Neuronal stem cell (in vitro differentiated cells): Measurements from ENCODE around the gene MTUS2.

ENCODE experiments used
- DNase-seq: peaks from one replicate; pipeline ENCODE4 v3.0.0-alpha.2; 2013; ENCODE audit warnings: low spot score
- H2AFZ ChIP-seq: one replicate; pipeline ENCODE4 v1.6.1; 2013; ENCODE audit warnings: mild to moderate bottlenecking, low read length, inconsistent platforms
- H2AK5ac ChIP-seq: 2 replicates; pipeline ENCODE4 v1.6.1; 2013; ENCODE audit warnings: low read depth, mild to moderate bottlenecking, inconsistent platforms, low read length, moderate library complexity, mixed read lengths
- H2BK120ac ChIP-seq: 2 replicates; pipeline ENCODE4 v1.6.1; 2013; ENCODE audit warnings: low read depth, mild to moderate bottlenecking, inconsistent platforms, low read length, moderate library complexity, mixed read lengths
- H2BK12ac ChIP-seq: one replicate; pipeline ENCODE4 v1.6.1; 2013; ENCODE audit warnings: low read length, inconsistent platforms
- H2BK15ac ChIP-seq: 2 replicates; pipeline ENCODE4 v1.6.1; 2013; ENCODE audit warnings: mild to moderate bottlenecking, low read length, inconsistent platforms, mixed read lengths
- H2BK5ac ChIP-seq: one replicate; pipeline ENCODE4 v1.6.1; 2013; ENCODE audit warnings: inconsistent platforms, mild to moderate bottlenecking, low read length, moderate library complexity
- H3K14ac ChIP-seq: one replicate; pipeline ENCODE4 v1.6.1; 2013; ENCODE audit warnings: low read length, inconsistent platforms
- H3K18ac ChIP-seq: 2 replicates; pipeline ENCODE4 v1.6.1; 2013; ENCODE audit warnings: low read length, inconsistent platforms
- H3K23ac ChIP-seq: 2 replicates; pipeline ENCODE4 v1.6.1; 2013; ENCODE audit warnings: low read depth, mild to moderate bottlenecking, mixed read lengths, low read length, inconsistent platforms; ENCODE audit not compliant: poor library complexity
- H3K27ac ChIP-seq: replicated peaks from 3 replicates; pipeline ENCODE4 v1.5.1; 2013; ENCODE audit warnings: low read length, inconsistent platforms
- H3K27me3 ChIP-seq, 3 experiments: 2 replicates each; pipeline ENCODE4 v1.6.1; 2013; ENCODE audit warnings: low read length in 3 of 3, mild to moderate bottlenecking in 2 of 3, inconsistent platforms in 1 of 3, low read depth in 1 of 3, mixed read lengths in 1 of 3, moderate library complexity in 1 of 3; ENCODE audit not compliant: control insufficient read depth in 3 of 3, insufficient read depth in 3 of 3
- H3K36me3 ChIP-seq, 2 donors: replicated peaks in 1 of 2; 2 replicates each; pipeline ENCODE4 v1.6.1; 2013; ENCODE audit warnings: low read length in 2 of 2; ENCODE audit not compliant: control insufficient read depth in 2 of 2, insufficient read depth in 2 of 2
- H3K4ac ChIP-seq: 2 replicates; pipeline ENCODE4 v1.6.1; 2013; ENCODE audit warnings: inconsistent platforms, mild to moderate bottlenecking, low read length, moderate library complexity
- H3K4me1 ChIP-seq, 2 donors: 1 replicate in 1 of 2; 2 replicates in 1 of 2; pipeline ENCODE4 v1.6.1; 2013; ENCODE audit warnings: low read length in 2 of 2, low read depth in 1 of 2; ENCODE audit not compliant: control insufficient read depth in 2 of 2, insufficient read depth in 1 of 2
- H3K4me2 ChIP-seq: one replicate; pipeline ENCODE4 v1.6.1; 2013; ENCODE audit warnings: mild to moderate bottlenecking, low read length, inconsistent platforms; ENCODE audit not compliant: insufficient read depth, poor library complexity, severe bottlenecking
- H3K4me3 ChIP-seq, 2 donors: 2 replicates each; pipeline ENCODE4 v1.5.1; 2013; ENCODE audit warnings: low read length in 2 of 2, mild to moderate bottlenecking in 2 of 2, inconsistent platforms in 1 of 2, moderate library complexity in 1 of 2
- H3K79me1 ChIP-seq: one replicate; pipeline ENCODE4 v1.6.1; 2013; ENCODE audit warnings: low read depth, mild to moderate bottlenecking, inconsistent platforms, low read length, moderate library complexity
- H3K9ac ChIP-seq: one replicate; pipeline ENCODE4 v1.6.1; 2013; ENCODE audit warnings: mild to moderate bottlenecking, low read depth, low read length, inconsistent platforms; ENCODE audit not compliant: poor library complexity
- H3K9me3 ChIP-seq, 2 donors: replicated peaks in 1 of 2; 2 replicates each; pipeline versions ENCODE3 to v1.6.1; 2013; ENCODE audit warnings: low read length in 2 of 2, mild to moderate bottlenecking in 2 of 2, inconsistent platforms in 1 of 2, low read depth in 1 of 2, mixed read lengths in 1 of 2, moderate library complexity in 1 of 2; ENCODE audit not compliant: control insufficient read depth in 2 of 2, insufficient read depth in 1 of 2
- H4K8ac ChIP-seq: one replicate; pipeline ENCODE4 v1.6.1; 2013; ENCODE audit warnings: low read depth, mild to moderate bottlenecking, inconsistent platforms, low read length, moderate library complexity
- H4K91ac ChIP-seq: one replicate; pipeline ENCODE4 v1.6.1; 2013; ENCODE audit warnings: low read length, low read depth, mild to moderate bottlenecking, inconsistent platforms; ENCODE audit not compliant: poor library complexity
- WGBS, 2 donors: extraction: QIAGEN DNeasy Blood & Tissue Kit; methylation state at CpG; one replicate each; pipeline ENCODE4 v1.1.7; 2013; ENCODE audit warnings: missing lambda C conversion rate in 2 of 2, mixed read lengths in 1 of 2; ENCODE audit not compliant: insufficient read length in 2 of 2, insufficient replicate concordance in 1 of 2; ENCODE audit errors: extremely low coverage in 2 of 2; 5-methylcytosine and 5-hydroxymethylcytosine counted together

Gene MTUS2

DNA sequence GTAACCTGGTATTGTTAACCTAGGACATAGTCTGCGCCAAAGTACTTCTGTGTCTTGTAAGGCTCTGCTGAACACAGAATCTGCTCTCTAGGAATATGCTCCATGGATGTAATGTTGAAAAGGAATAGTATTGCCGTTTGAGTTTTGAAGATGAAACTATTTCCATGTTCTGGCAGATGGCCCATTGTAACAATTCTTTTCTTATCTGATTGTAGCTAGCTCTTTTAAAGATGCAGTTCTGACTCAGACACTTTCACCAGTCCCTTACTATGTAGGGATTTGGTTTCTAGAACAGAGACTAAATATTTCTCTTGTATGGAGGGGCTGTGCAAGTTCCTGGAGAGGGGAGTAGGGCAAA, 185.6 kb downstream of the MTUS2 start:
- no peaks in the 10 kb centered on the region for H3K36me3 ChIP-seq
- no peak overlapping the region for H3K23ac ChIP-seq
- no peak overlapping the region for H4K91ac ChIP-seq
- no peak overlapping the region for H4K8ac ChIP-seq
- H3K27me3 ChIP-seq: no peaks in the 10 kb centered on the region
- no peaks in the 10 kb centered on the region for H3K79me1 ChIP-seq
- WGBS, 2 donors: no CpG with 5 or more reads among the region's 2 CpGs
- H3K9ac ChIP-seq: no peak overlapping the region
- no peak overlapping the region for H2AK5ac ChIP-seq
- no peaks in the 10 kb centered on the region for H3K9me3 ChIP-seq
- H2BK12ac ChIP-seq: no peak overlapping the region
- H2AFZ ChIP-seq: no peak overlapping the region
- H2BK5ac ChIP-seq: no peak overlapping the region
- H2BK15ac ChIP-seq: no peak overlapping the region
- no peak overlapping the region for H3K4ac ChIP-seq
- no peak overlapping the region for H3K4me2 ChIP-seq
- H3K4me3 ChIP-seq: no peak overlapping the region
- no peak for DNase-seq
- no peak overlapping the region for H3K18ac ChIP-seq
- no peak overlapping the region for H3K27ac ChIP-seq
- H3K4me1 ChIP-seq: no peaks in the 10 kb centered on the region
- H3K14ac ChIP-seq: no peak overlapping the region
- H2BK120ac ChIP-seq: no peak overlapping the region

DNA sequence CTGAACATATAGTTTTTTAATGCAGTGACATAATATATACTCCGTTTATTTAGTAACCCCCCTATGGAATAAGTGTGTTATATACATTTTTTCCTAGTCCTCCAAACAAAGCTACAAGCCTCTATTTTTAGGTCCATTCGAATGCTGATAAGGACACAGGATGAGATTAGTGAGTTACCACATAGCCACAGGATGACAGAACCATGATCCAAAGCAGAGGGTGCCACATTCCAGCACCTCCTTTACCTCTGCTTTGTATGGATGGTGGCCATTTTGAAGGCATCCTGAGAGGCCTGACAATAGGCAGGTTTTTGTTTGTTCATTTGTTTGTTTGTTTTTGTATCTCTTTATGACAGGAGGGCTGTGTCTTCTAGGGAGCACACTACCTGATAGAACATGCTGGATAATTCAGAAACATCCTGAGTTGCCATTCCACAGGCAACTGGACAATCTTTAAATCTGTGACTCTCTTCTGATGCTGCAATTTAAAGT, 186.3 kb downstream of the MTUS2 start:
- no peak overlapping the region for H3K4me3 ChIP-seq
- H3K36me3 ChIP-seq: no peaks in the 10 kb centered on the region
- no peak overlapping the region for H4K8ac ChIP-seq
- no peak for DNase-seq
- no peak overlapping the region for H3K14ac ChIP-seq
- H3K9ac ChIP-seq: no peak overlapping the region
- H3K18ac ChIP-seq: no peak overlapping the region
- no peak overlapping the region for H2AFZ ChIP-seq
- no peak overlapping the region for H2BK15ac ChIP-seq
- no peak overlapping the region for H3K4ac ChIP-seq
- no peaks in the 10 kb centered on the region for H3K9me3 ChIP-seq
- no peak overlapping the region for H3K23ac ChIP-seq
- H2BK120ac ChIP-seq: no peak overlapping the region
- H3K79me1 ChIP-seq: no peaks in the 10 kb centered on the region
- no peak overlapping the region for H3K4me2 ChIP-seq
- WGBS, 2 donors: no CpG with 5 or more reads among the region's 2 CpGs
- H2AK5ac ChIP-seq: no peak overlapping the region
- H2BK12ac ChIP-seq: no peak overlapping the region
- no peaks in the 10 kb centered on the region for H3K27me3 ChIP-seq
- no peak overlapping the region for H4K91ac ChIP-seq
- no peak overlapping the region for H3K27ac ChIP-seq
- no peak overlapping the region for H2BK5ac ChIP-seq
- no peaks in the 10 kb centered on the region for H3K4me1 ChIP-seq

DNA sequence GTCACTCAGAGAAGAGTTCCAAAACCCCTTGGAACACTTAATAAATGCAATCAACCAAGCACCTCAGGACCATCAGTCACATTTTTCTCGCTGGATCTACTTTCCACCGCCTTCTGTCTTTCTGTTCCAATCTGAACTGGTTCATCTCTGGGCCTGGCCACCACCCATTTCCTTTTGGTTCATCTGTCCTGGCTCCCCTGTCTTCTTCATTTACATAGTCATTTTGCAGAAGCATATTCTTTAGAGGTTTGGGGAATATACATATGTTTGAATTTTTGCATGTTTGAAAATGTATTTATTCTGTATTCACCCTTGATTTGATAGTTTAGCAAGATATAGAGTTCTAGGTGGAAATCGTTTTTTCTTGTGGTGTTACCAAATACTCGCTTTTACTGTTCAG, 188.2 kb downstream of the MTUS2 start:
- H3K14ac ChIP-seq: no peak overlapping the region
- WGBS, 2 donors: no CpG with 5 or more reads among the region's 4 CpGs
- H3K9me3 ChIP-seq: no peaks in the 10 kb centered on the region
- no peak overlapping the region for H3K4me2 ChIP-seq
- H3K4me3 ChIP-seq: no peak overlapping the region
- H3K27me3 ChIP-seq: no peaks in the 10 kb centered on the region
- no peak overlapping the region for H2AK5ac ChIP-seq
- no peak overlapping the region for H2BK15ac ChIP-seq
- no peak overlapping the region for H4K8ac ChIP-seq
- no peak overlapping the region for H3K27ac ChIP-seq
- no peak for DNase-seq
- H3K9ac ChIP-seq: no peak overlapping the region
- no peaks in the 10 kb centered on the region for H3K36me3 ChIP-seq
- no peak overlapping the region for H2AFZ ChIP-seq
- no peak overlapping the region for H3K18ac ChIP-seq
- no peak overlapping the region for H4K91ac ChIP-seq
- H2BK5ac ChIP-seq: no peak overlapping the region
- H3K79me1 ChIP-seq: no peaks in the 10 kb centered on the region
- no peak overlapping the region for H3K4ac ChIP-seq
- no peak overlapping the region for H3K23ac ChIP-seq
- no peaks in the 10 kb centered on the region for H3K4me1 ChIP-seq
- no peak overlapping the region for H2BK120ac ChIP-seq
- no peak overlapping the region for H2BK12ac ChIP-seq

DNA sequence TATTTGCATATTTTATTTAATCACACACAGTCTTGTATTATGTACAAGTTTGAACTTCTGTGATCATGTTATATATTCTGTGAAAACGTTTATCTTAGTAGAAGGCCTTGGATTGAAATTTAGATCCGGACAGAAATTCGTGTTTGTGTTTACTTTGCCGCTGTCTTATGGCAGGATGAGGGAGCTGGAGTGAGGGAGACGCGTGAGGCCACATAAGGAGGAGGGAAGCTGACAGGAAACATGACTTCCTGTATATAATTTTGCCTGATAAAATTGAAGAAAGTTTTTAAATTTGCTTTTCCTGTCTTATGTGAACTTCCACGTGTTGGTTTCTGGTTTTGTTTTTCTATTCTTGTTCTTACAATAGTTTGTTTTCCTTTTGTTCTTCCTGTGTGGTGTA, 200.2 kb downstream of the MTUS2 start:
- no peak overlapping the region for H3K27ac ChIP-seq
- no peak overlapping the region for H2BK15ac ChIP-seq
- H3K4me1 ChIP-seq: no peaks in the 10 kb centered on the region
- no peaks in the 10 kb centered on the region for H3K36me3 ChIP-seq
- H3K4me2 ChIP-seq: no peak overlapping the region
- H3K4ac ChIP-seq: no peak overlapping the region
- WGBS, 2 donors: no CpG with 5 or more reads among the region's 7 CpGs
- H2AK5ac ChIP-seq: no peak overlapping the region
- no peak overlapping the region for H3K23ac ChIP-seq
- no peak for DNase-seq
- H3K9me3 ChIP-seq: no peaks in the 10 kb centered on the region
- H4K91ac ChIP-seq: no peak overlapping the region
- no peak overlapping the region for H2BK12ac ChIP-seq
- no peak overlapping the region for H4K8ac ChIP-seq
- no peak overlapping the region for H3K9ac ChIP-seq
- no peak overlapping the region for H3K18ac ChIP-seq
- no peak overlapping the region for H2BK120ac ChIP-seq
- no peak overlapping the region for H2BK5ac ChIP-seq
- no peak overlapping the region for H2AFZ ChIP-seq
- H3K14ac ChIP-seq: no peak overlapping the region
- H3K27me3 ChIP-seq: no peaks in the 10 kb centered on the region
- H3K4me3 ChIP-seq: no peak overlapping the region
- H3K79me1 ChIP-seq: peaks cover 2% of the 10 kb centered on the region
